Tongue (tissue), 2 donors: ENCODE measurements around the gene ADD1. TPM values are rescaled to one million over a fixed set of nuclear protein-coding genes. Genes with fewer than 3 reads are reported as not detected.
"Not testable (repeated sequence)": the region's sequence is repeated elsewhere in the genome, so short reads cannot be mapped to it uniquely, and the experiment has no call there.

Experiments
- DNase-seq: peaks from one replicate; pipeline ENCODE4 v3.0.0-alpha.2; 2015
- total RNA-seq: library from RNA; depleted of rRNA; stranded (reverse); fragments of >200 nt; gene quantifications from one replicate; pipeline ENCODE4 v1.2.3, GENCODE V29; 2014

ADD1 gene
- total RNA-seq, 1 donor from 2014 or later: 199 TPM

DNA sequence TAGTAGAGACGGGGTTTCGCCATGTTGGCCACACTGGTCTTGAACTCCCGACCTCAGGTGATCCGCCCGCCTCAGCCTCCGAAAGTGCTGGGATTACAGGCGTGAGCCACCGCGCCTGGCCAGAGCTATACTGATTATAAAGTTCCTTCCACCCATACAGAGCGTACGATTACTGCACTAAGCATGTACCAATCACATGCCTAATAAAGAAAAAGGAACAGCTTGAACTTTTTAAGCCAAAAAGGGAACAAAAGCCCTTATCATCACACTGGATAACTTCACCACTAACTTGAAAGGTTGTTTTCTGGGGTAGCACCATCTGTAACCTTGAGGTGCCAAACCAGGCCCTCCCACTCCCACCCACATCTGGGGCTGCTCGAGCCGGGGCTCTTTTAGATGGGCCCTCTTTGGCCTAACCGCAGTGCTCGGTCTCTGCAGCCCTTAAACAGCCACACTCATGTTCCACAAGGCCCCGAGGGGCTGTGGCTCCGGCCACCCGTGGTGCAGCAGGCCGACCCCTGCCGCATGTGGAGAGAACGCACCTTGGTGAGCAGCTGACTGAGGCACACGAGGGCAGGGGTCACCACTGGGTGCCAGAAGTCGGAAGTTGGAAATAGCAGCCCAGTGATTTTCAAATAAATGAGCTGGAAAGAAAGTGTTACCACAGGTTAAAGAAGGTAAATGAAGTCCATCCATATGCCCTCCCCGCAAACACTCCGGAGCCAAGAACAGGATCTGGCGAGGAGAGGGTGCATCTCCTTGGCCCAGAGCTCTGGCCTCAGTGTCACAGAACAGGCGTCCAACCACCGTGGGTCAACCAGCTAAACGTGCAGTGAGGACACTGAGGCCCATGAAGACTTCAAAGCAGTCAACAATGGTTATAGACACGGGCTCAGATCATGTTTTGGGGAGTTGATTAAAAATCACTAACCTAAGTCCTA, 101.2 kb downstream of the ADD1 start:
- no peak for DNase-seq

DNA sequence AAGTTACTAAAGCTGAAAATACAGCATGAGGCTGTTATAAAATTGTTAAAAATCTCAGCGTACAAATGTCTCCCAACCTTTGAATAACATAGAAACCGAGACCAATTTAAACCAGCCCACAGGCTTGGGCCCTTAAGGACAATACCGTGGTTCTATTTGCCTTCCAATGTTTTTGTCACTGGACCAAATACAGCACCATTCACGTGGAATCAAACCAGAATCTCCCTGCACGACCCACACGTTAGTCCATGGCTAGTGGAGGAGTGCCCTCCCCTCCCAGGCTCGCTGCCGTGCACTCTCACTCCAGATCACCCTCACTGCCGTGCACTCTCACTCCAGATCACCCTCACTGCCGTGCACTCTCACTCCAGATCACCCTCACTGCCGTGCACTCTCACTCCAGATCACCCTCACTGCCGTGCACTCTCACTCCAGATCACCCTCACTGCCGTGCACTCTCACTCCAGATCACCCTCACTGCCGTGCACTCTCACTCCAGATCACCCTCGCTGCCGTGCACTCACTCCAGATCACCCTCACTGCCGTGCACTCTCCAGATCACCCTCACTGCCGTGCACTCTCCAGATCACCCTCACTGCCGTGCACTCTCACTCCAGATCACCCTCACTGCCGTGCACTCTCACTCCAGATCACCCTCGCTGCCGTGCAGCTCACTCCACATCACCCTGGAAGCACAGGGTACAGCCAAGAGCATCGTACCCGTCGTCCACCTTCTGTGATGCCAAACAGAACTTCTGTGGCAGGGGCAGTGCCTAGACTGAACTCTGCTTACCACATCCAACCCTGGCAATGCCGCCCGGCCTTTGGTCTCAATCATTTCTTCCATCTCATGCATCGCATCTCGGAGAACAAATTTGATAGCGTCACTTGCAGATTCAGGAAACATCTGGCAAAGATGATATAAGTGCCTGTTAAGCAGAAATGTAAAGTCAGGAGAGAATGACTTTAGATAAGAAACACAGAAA, 102.3 kb downstream of the ADD1 start:
- not testable (repeated sequence) for DNase-seq

DNA sequence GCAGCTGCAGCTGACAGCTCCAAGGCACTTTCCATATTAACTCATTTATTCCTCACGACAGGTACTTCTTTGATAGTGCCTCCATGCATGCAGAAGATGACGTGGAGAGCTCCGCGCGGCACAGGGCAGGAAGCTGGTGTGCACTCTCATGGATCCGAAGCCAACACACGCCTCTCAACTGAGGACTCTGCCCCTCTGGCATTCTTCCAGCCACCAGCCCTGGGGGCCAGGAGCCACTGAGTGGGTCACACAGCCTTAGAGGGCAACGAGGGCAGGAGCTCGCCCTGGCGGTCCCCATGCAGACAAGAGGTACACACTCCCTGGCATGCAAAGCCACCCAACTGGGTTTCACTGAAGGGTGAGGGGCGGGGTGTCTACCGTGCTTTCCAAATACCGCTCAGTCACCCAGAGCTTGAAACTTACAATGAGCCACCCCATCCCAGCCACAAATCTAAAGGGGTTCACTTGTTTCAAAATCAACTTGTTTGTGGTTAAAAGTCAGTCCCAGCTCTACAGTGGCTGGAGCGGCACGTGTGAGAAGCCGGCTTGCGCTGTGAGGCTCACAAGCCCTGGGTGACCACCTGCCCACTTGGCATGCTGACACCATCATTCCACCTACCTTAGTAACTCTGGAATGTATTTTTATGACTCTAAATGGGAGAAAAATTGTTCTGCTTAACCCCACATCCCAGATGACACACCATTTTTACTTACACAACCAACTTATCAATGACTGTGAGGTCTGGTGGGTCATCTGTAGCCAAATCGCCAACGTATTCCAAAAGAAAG, 103.4 kb downstream of the ADD1 start:
- no peak for DNase-seq

DNA sequence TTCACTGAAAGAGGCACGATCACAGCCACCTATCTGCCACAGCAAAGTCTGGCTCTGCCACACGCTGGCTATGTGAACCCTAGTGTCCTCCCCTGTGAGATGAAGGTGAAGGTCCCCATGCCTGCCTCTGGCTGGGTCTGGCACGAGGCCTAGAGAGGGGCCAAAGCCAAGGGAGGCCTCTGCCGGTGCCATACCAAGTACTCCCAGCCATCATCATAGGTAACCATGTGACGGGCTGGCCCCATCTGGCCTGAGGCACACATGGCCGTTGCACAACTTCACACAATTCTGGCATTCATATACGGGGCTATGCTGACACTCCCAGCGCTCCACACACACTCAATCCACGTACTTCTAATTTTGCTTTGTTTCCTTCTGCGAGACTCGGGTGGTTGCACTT, 104.3 kb downstream of the ADD1 start:
- DNase-seq: no peak

DNA sequence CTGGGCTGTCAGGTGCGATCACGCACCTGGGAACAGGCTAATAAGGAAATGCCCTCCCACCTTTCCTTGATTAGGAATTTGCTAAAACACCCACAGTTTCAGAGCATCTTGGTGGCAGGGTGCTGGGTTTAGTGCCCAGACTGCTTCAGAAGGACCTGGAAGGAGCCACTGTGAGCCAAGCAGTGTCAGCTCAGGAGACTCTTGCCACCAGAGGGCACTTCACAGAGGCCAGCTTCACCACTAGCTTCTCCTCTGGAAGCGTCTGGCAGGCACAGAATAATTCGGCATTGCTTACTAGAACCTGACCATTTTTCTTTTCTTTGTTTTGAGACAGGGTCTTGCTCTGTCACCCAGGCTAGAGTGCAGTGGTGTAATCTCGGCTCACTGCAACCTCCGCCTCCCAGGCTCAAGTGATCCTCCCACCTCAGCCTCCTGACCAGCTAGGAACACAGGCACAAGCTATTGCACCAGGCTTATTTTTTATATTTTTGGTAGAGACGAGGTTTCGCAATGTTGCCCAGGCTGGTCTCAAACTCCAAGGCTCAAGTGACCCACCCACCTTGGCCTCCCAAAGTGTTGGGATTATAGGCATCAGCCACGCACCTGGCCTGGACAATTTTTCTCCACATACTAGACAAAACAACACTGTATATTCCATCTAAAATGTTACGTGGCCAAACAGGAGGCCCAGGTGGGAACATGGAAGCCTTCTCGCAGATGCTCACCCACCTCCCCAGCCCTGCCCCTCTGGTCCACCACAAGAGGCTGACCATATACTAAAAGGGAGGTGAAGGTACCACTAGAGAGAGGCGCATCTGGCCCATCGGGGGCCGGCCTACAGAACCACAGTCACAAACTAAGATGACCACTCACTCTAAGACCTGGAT, 105.5 kb downstream of the ADD1 start:
- DNase-seq: no peak

DNA sequence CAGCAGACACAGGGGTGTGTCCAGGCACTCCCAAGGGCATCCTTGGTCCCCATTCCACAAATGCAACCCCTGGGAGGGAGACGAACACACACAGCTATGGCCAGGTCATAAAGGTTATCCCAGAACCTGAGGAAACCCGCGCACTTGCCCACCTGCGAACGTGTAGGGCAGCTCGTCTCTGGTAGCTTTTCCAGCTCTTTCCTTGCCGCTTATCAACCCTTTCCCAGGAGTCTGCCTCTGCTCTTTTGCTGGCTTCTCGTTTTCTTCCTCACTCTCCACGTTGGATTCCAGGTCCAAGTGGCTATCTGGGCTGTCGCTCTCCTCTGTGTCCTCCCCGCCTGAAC, 106.1 kb downstream of the ADD1 start:
- DNase-seq: no peak

DNA sequence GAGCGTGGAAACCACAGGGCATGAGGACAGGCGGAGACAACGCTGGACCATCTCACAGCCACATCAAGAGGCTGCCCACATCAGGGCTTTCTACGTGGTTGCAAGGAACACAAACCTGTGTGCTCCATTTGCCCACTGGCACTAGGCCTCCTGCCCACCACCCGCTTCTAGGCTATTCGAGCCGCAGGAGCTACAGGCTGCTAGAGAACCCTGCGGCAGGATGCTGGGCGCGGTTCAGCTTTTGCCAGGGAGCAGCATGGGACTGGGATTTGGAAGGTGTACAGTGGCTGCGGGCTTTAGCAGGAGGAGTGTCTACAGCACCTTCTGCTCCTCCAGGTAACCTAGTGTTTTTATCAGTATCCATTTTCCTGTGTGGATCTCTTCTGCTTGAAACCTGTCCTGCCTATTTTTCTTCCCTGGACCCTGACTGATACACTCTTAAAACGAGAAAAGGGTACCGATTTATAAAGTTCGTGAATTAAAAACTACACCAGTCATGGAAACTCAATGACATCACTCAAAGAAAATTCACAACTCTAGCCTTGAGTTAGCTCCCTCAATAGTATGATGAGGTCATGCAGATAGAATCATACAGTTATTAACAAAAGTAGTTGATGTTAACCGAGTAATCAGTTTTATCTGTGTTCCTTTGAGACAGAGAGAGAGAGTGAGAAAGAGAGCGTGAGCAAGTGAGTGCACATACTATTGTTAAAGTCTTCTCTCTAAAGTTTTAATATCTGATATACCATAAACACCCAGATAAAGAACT, 106.8 kb downstream of the ADD1 start:
- no peak for DNase-seq

DNA sequence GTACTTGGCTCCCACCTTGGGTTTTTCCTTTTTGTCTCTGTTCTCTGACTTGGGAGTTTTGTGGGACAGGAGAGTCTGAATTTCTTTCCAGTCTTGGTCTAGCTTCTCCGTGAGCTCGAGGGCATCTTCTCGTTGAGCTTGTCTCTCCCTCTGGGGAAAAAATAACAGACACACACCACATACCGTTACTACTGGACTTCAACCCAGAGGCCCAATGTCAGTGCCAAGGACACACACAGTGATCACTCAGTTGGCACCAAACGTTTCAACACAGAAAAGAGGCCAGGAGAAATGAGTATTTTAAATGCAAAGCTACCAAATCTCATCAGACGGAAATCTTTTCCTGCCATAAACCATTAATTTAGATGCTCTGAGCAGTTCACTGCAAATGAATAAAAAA, 109.9 kb downstream of the ADD1 start:
- no peak for DNase-seq

DNA sequence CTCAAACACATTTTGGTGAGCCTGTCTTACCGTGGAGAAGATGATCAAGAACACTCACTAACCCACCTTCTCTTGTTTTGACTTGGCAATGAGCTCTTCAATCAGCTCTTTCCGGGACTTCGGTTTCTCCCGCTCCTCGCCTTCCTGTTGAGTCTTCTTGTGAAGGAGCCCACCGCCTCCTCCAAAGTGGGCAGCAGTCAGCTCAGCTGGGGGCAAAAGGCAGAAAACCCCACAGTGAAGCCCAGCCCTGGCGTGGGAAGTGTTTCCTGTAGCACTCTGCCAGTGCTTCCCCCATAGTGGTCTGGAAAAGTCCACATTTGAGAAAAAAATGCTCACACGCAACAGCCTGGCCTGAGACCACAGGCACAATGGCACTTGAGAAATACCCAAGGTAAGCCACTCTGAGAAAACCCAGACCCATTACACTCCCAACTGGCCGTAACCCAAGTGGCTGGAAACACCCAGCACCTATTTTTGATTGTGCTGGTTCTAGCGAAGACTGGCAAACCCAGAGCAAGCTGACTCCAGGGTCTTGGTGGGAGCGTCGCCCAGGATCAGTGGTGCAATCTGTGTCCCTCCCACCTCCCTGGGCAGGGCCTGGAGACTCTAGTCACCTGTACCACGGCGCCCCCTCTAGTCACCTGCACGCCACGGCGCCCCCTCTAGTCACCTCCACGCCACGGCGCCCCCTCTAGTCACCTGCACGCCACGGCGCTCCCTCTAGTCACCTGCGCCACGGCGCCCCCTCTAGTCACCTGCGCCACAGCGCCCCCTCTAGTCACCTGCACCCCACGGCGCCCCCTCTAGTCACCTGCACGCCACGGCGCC, 110.9 kb downstream of the ADD1 start:
- DNase-seq: no peak

DNA sequence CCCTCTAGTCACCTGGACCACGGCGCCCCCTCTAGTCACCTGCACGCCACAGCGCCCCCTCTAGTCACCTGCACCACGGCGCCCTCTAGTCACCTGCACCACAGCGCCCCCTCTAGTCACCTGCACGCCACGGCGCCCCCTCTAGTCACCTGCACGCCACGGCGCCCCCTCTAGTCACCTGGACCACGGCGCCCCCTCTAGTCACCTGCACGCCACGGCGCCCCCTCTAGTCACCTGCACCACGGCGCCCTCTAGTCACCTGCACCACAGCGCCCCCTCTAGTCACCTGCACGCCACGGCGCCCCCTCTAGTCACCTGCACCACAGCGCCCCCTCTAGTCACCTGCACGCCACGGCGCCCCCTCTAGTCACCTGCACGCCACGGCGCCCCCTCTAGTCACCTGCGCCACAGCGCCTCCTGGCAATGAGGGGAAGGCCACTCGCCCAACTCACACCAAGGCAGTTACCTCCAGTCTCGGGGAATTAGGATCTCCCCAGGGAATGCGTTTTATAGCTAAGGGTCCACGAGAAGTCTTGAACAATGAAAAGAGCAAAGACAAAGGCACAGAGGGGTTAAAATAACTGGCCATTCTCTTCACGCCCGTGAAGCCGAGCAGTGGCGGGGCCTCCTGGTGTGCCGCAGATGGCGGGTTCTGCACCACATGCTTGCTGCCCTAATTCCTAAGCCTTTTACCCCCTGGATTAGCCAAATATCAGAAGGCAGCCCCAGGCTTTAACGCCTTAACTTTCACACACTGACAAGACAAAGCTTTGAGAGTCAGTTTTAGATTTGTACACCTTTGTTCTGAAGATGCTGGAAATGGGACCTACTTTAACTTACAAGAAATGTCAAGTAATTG, 111.8 kb downstream of the ADD1 start:
- not testable (repeated sequence) for DNase-seq

DNA sequence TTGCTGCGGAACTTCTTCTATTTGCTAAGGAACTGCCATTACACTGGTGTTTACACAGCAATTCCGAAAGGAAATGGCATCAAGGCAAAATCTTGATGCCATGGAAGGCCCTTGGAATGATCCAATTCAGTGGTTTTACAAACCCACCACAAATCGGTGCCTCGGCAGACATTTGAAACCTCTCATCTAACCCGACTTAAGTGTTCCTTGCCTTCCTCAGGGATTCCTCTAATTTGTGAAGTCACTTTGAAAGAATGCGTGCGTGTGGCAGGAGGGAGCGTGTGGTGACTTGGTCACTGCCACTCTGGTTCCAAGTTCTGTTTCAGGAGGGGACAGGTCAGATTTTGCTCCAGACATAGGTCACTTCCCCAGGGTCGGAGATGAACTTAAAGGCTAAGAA, 114.8 kb downstream of the ADD1 start:
- peak; percentile 39 for DNase-seq

DNA sequence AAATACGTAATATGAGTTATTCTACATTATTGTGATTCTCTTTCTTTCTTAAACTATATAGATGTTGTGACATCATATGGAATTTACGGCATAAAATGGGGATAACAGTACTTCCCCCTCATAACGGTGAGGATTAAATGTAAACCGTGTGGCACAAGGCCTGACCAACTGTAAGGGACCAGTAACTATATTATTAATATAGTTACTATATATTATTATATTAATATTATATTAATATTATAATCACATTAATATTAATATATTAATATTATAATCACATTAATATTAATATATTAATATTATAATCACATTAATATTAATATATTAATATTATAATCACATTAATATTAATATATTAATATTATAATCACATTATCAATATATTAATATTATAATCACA, 116.8 kb downstream of the ADD1 start:
- not testable (repeated sequence) for DNase-seq

DNA sequence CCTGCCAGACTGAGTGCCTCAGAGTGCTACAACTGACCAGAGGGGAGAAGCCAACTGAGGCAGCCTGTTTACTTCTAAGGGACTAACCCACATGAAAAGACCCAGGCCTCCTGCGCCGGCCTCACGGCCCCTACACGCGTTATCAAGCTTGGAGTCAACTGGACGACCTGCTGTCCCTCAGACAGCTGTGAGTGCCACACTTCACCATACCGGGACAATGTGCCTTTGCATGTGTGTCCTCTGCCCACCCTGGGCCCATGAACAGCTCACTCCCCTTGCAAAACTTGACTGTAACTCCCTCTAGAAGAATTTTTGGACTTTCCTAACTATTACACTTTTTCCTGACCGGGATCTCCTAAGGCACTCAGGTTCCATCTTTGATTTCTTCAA, 117.8 kb downstream of the ADD1 start:
- no peak for DNase-seq

DNA sequence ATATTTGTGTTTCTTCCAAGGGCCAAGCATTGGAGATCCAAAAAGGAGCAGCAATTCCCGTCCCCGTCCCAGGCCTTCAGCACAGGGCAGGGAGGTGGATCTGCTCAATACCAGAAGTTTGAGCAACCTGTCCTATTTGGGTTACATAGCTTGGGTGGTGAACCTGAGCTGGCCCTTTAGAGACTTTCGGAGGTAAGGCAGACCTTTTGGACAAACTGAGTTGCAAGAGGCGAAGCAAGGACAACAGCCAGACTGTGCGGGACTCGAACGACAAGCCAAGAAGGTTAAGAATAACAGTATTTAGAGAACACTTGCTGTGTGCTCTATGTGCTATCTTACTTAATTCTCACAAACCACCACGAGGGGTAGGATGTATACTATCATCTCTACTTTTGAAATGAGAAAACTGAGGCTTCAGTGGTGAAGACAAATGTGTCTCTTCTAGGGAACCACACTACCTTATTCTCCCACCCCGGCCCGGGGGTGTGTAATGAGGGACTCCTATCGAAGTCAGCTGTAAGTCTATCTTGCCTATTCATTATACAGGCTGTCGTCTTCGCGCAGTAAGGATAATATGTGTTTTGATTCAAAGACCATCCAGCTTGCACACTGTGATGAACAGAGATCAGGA, 118.3 kb downstream of the ADD1 start:
- DNase-seq: no peak

DNA sequence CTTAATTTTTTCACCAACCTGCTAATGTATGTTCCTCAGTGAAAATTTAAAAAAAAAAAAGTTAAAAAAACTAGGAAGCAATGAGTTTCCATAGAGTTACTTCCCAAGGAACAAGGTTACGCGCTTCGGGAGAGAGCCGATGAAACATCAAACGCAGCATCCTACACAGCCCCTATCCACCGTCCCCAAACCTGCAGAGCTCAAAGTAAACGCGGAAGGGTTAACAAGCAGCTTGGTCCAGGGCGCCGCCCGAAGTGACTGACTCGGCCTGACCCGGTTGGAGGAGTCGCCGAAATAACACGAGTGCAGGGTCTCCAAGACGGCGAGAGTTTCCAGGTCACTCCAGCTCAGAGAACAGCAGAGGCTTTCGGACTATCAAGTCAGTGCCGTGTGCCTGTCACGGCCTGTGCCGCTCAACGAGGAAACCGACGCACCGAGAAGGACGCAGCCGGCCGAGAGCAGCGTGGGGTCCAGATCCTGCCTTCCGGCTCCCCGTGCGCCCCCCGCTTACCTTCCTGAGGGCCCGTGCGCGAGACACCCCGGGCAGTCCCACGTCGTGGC, 119.0 kb downstream of the ADD1 start:
- no peak for DNase-seq

DNA sequence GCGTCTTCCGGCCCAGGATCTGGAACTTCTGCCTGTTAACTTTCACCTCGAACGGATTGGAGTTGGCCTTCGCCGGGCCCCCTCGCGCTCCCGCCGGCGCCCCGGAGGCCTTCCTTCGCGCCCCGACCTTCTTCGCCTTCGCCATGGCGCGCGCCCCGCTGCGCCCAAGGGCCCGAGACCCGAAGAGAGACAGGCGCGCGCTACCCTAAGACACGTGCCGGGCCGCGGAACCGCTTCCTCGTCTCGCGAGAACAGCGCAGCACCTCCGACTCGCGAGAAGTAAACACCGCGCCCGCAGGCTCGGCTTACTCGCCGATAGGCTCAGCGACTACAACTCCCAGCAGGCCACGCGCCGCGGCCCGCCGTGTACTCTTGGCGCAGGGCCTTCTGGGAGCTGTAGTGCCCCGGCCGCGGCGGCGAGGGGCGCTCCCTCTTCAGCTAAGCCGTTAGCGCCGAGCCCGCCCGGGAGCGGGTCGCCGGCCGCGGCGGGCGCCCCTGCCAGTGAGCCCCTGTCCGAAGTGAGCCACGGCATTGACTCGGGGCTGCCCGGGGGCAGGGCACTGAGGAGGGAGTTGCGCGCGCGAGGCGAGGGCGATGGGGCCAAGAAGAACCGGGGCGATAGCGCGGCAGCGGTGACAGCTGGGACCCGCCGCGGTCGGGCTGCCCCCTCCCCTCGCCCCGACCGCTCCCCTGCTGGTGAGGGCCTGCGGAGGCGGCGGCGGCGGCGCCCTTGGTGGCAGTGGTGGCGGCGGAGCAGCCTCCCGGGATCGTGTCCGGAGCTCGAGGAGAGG, 119.7 kb downstream of the ADD1 start, which contains the start of the genes GRK4 and NOP14:
Gene GRK4, plus strand, starts transcription at position 397 of the 791 bp plus-strand sequence. CDS start 500 bp downstream, outside the sequence.
Gene NOP14, minus strand, starts transcription at position 232 of the 791 bp plus-strand sequence. Its CDS starts 87 bp downstream, at position 145.
- peak; percentile 99 for DNase-seq
